ENCODE measurements around the gene GATAD2A.

GRCh38 chr19:19457671-19458070 is 52.2 kb downstream of the GATAD2A start:
- TF ChIP-seq, protein P1, sequence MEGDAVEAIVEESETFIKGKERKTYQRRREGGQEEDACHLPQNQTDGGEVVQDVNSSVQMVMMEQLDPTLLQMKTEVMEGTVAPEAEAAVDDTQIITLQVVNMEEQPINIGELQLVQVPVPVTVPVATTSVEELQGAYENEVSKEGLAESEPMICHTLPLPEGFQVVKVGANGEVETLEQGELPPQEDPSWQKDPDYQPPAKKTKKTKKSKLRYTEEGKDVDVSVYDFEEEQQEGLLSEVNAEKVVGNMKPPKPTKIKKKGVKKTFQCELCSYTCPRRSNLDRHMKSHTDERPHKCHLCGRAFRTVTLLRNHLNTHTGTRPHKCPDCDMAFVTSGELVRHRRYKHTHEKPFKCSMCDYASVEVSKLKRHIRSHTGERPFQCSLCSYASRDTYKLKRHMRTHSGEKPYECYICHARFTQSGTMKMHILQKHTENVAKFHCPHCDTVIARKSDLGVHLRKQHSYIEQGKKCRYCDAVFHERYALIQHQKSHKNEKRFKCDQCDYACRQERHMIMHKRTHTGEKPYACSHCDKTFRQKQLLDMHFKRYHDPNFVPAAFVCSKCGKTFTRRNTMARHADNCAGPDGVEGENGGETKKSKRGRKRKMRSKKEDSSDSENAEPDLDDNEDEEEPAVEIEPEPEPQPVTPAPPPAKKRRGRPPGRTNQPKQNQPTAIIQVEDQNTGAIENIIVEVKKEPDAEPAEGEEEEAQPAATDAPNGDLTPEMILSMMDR (IDR thresholded peaks at IDR 0.05), result no peak
- TF ChIP-seq POLR2A (IDR thresholded peaks at IDR 0.05), result no peak
- TF ChIP-seq POLR2AphosphoS5 (IDR thresholded peaks at IDR 0.05), result no peak

All from prostate gland (tissue), 2 donors.